G401 (cell line): Measurements from ENCODE around the gene CD276. TPM values are rescaled to one million over a fixed set of nuclear protein-coding genes. Genes with fewer than 3 reads are reported as not detected.
"Not testable (repeated sequence)": the region's sequence is repeated elsewhere in the genome, so short reads cannot be mapped to it uniquely, and the experiment has no call there.

Experiments
- DNase-seq: peaks from one replicate; pipeline ENCODE4 v3.0.0-alpha.2; 2015; ENCODE audit warnings: low spot score
- in situ Hi-C: cut with HindIII; loops from 2 replicates; pipeline ENCODE4 v1.10.0; 2016; ENCODE audit warnings: low sequenced_read_pairs, mixed read lengths
- total RNA-seq: library from RNA; depleted of rRNA; stranded (reverse); fragments of >200 nt; shearing (Covaris generic); gene quantifications from 2 replicates; pipeline ENCODE4 v1.2.3, GENCODE V29; 2014

CD276 gene
- total RNA-seq, 1 experiment from 2014 or later = 85.5 TPM

DNA sequence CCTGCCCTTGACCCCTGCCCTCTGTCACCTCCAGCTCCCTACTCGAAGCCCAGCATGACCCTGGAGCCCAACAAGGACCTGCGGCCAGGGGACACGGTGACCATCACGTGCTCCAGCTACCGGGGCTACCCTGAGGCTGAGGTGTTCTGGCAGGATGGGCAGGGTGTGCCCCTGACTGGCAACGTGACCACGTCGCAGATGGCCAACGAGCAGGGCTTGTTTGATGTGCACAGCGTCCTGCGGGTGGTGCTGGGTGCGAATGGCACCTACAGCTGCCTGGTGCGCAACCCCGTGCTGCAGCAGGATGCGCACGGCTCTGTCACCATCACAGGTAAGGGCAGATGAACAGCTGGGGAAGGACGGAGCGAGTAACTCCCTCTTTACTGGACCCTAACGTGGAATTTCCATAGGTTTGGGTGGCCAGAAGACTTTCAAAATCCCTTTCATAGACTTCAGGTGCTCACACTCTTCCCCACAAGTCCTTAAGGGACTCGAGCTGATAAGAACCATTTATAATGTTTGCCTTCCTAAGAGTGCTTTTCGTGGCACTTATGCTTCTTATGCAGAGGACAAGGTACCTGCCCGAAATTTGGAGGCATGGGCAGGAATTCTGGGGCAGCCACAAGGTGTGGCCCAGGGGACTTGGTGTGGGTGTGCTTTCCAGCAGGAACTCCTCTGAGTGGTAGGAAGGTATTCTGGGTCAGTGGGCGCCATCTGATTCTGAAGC is 20.1 kb downstream of the CD276 start:
- DNase-seq, in situ Hi-C loops: not testable (repeated sequence)

DNA sequence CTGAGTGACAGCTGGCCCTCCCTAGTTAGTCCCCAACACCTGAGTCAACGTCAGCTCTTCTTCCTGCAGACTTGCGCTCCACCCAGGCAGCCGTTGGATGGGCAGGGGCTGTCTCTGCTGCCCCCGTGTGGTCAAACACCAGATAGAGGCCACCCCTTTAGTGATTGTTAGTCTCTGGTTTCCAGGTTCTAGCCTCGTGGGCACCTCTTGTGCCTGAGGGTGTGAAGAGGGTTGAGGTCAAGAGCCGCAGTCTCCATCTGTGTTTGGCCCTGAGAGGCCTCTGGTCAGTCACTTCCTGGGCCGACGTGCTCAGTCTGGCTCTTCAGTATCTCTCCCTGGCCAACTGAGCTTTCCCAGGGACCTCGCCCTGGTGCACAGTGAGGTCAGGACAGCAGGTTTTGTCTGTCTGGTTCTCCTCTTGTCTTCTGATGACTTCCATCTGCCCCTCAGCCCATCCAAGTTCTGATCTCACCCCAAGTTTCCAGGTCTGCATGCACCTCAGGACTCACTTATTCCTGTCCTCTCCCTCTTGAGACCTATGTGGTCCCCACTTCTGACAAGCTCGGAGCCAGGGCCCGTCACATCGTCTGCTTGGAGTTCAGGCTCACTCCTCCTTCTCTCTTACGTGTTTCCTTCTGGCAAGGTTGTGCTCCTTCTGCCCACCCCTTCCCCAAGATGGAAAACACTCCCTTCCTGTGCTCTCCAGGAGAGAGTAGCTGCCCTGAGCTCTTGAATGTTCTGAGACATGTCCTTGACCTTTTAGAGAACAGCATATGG is 20.9 kb downstream of the CD276 start:
- DNase-seq = peak; percentile 68
- in situ Hi-C loops = no loop called here

DNA sequence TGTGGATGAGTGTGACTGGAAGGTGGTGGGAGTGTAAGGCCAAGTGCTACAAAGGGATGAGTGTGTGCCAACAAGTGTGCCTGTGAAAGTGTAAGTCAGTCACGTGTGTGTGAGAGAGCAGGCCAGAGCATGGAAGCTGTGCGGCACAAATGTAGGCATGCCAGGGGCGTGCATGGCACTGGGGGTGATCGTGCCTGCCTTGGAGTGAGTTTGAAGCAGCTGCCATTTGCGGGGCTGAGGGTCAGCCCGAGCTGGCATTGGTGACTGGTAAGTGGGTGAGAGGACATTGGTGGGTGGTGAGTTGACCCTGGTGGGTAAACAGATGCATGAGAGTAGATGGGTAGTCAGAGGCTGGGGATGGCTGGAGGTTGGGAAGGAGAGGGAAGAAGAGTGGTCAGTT is 24.5 kb downstream of the CD276 start:
- DNase-seq = no peak
- in situ Hi-C loops = no loop called here

DNA sequence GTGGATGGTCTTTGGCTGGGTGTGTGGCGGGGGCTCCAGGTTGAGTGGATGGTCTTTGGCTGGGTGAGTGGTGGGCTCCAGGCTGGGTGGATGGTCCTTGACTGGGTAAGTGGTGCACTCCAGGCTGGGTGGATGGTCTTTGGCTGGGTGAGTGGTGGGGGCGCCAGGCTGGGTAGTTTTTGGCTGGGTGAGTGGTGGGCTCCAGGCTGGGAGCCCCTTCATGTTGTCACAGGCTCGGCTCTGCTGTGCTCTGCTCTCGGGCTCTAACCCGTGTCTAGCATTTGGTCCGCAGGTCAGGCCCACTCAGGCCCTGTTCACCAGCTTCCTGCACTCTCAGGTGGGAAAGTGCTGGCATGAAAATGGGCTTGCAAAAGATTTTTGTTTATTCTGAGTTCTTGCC is 25.1 kb downstream of the CD276 start:
- in situ Hi-C loops = no loop called here
- no peak for DNase-seq

DNA sequence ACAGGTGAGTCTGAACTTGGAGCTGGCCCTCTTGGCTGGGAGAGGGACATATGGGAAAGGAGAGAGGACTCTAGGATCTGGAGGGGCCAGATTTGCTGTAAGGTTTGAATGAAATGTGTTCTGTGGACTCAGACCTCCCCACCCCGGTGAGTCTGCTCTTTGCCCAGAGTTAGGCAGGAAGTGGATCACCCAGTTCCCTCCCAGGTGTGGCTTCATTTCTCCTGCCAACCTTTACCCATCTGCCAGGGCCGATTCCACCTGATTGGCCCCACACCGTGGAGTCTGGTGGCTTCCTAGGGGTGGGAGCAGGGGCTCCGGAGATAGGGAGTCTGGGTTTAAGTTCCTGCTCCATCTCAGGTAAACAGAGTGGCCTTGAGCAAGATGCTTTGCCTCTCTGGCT is 25.5 kb downstream of the CD276 start:
- in situ Hi-C loops = no loop called here

DNA sequence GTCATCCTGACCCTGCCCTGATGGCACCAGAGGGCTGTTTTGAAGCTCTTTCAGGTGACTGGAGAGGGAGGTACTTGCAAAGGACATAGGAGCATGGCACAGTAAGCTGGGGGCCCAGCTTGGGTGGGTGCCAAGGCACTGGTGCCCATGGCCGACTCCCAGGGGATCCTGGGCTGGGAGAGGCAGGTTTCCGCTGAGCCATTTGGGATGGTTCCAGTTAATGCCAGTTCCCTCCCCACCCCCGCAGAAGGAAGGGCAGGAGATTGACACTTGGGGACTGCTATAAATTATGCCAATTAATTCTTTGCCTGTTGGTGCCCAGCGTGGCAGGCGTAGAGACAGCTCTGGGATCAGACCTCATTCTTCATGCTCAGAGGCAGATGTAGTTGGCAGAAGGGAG is 26.1 kb downstream of the CD276 start:
- no peak for DNase-seq
- in situ Hi-C loops = no loop called here

More for the DNA sequence above, 25.5 kb downstream of the CD276 start:
- DNase-seq = no peak

DNA sequence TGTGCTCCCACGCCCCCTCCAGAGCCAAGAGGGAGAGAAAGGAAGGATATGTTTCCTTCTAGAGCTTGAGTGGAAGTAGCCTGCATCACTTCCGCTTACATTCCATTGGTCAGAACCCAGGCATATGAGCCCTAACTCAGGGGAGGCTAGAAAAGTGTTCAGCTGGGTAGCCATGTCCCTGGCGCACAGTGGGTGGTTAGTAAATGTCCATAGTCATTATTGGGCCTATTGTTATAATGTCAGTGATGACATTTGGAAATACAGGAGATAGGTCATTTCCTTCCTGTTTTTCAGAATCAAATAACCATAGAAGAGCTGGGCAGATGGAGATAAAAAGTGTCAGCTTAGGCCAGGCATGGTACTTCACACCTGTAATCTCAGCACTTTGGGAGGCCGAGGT is 27.3 kb downstream of the CD276 start:
- in situ Hi-C loops = no loop called here
- no peak for DNase-seq

DNA sequence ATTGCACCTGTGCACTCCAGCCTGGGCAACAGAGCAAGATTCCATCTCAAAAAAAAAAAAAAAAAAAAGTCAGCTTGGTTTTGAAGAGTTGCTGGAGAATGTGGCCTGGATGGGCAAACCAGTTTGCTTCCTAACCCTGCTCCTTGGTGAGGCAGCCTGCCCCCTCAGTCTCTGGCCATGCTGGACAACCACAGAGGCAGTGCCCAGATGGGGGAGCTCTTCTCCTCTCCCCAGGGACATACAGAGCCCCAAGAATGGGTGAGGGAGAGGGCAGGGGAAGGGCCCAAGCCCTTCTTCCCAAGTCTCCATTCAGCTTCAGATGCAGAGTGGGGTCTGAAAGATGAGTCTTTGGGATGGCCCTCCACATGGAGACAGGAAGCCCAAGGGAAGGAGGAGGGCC is 27.9 kb downstream of the CD276 start:
- in situ Hi-C loops = no loop called here
- DNase-seq = no peak

DNA sequence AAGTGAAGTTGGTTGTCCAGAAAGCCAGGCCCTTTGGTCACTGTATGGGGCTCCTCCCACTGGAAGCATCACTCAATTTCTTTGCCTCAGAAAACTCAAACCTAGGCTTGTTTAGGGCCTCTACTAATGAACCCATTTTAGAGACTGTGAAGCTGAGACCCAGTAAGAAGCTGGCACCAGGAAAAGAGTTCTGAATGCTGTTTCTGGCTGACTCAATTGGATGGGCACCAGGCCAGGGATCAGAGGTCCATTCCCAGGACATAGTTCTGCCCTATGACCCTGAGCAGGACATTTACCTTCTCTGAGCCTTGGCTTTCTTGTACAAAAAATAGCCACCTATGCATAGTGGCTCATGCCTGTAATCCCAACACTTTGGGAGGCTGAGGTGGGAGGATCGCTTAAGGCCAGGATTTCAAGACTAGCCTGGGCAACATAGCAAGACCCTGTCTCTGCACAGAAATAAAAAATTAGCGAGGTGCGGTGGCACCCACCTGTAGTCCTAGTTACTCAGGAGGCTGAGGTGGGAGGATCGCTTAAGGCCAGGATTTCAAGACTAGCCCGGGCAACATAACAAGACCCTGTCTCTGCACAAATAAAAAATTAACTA is 30.6 kb downstream of the CD276 start:
- in situ Hi-C loops = no loop called here

DNA sequence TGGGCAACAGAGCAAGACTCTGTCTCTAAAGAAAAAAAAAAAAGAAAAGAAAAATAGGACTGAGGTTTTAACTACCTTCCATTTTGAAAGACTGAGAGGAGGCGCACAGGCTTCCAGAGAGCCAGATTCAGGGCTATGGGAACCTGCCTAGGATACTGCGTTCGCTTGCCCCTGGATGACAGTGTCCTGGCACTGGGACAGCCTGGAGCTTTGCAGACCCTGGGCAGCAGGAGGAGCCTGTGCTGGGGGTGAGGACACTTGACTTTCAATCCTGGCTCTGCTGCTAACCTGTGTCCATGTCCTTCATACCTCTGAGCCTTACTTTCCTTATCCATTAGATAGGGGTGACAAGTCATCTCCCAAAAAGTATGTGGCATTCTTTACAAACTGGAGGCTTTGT is 31.2 kb downstream of the CD276 start:
- no peak for DNase-seq
- in situ Hi-C loops = no loop called here

More for the DNA sequence above, 30.6 kb downstream of the CD276 start:
- no peak for DNase-seq

DNA sequence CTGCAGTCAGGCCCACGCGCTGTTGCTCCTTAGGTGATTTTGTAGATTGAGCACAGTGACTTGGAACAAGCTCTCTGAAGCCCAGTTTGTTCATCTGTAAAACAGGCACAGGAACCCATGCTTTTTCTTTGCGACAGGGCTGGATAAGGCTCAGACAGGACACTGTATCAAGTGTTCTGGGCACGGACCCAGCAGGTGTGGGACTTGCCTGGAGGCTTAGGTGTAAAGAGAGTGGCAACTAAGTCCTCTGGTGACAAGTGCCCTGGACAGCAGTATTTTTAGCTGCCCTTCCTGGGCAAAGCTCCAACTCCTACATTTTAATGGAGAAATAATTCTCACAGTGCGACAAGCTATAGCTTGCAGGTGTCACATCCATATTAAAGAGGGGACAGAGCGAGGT is 32.2 kb downstream of the CD276 start:
- in situ Hi-C loops = no loop called here
- DNase-seq = no peak

DNA sequence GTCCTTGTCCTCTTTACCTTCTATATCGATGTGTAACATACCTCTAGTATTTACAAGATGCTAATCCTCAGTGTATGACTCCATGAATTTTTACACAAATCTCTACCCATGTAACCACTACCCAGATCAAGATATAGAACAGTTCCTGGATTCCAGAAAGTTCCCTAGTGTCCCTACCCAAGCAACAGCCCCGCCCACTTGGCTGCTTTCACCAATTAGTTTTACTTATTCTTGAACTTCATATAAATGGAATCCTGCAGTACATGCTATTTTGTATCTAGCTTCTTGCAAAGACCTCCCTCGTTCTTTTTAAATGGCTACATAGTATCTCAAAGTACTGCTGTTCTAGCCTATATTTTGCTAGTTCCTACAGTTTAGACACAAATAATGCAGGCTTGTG is 33.0 kb downstream of the CD276 start:
- in situ Hi-C loops = no loop called here
- no peak for DNase-seq

DNA sequence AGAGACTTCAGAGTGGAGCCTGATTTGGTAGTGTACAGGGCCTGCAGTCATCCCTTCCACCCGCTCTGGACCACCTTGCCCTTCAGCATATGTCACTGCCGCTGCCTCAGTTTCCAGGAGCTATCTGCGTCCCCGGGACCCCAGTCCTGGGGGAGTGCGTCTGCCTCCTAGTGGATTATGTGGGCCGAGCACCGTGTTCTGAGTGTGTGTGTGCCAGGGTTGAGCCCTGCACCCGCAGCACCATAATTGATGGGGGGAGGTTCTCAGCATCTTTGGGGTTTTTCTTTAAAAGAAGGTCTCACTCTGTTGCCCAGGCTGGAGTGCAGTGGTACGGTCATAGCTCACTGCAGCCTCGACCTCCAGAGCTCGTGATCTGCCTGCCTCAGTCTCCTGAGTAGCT is 33.6 kb downstream of the CD276 start:
- in situ Hi-C loops = no loop called here
- no peak for DNase-seq

DNA sequence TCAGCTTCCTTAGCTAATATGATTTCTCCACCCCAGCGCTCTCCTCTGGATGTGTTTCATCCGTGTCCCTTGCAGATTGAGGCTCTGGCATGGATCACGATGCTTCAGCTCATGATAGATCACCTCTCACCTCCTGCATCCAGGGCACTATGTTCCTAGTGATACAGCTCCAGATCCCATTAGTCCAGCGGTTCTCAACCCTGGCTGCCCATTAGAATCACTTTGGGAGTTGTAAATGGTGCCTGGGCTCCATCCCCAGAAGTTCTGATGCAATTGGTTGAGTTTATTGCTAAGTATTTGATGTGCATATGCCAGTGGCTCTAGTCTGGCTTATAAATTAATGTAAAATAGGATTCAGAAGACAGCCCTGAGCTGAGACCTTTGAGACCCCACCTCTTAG is 34.5 kb downstream of the CD276 start:
- in situ Hi-C loops = no loop called here
- no peak for DNase-seq

DNA sequence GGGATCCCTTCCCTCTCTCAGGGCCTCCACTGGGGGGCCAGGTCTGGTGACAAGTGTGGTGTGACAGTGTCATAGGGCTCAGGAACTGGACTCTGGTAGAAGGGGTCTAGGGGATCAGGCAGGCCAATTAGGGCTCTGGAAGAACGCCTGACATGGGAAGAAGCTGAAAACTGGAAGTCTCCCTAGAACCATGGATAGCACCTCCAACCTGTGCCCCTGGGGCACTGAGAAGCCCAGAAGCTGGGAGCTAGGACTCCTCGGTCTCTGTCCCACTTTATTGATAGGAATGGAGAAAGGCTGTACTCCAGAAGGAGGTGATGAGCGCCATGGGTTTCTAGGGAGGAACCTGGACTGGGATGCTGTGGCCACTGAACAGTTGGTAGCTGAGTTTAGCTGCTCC is 38.2 kb downstream of the CD276 start:
- in situ Hi-C loops = no loop called here
- DNase-seq = no peak

DNA sequence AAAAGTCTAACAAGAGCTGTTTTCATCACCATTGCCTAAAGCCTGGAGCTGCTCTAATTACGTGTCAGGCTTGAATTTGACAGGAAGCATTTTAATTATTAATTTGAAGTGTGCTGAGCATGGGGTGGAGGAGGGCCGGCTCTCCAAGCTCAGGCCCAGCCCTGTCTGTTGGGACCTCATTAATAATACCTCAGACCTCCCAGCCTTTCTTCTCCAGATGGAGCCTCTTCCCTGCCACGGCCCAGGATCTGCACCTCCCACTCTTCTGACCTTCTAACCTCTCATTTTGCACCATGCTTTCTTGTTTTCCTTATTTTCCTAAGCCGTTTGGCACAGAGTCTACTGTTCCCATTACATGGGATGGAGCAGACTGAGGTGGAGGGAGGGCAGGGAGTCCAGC is 39.0 kb downstream of the CD276 start:
- in situ Hi-C loops = no loop called here
- no peak for DNase-seq

DNA sequence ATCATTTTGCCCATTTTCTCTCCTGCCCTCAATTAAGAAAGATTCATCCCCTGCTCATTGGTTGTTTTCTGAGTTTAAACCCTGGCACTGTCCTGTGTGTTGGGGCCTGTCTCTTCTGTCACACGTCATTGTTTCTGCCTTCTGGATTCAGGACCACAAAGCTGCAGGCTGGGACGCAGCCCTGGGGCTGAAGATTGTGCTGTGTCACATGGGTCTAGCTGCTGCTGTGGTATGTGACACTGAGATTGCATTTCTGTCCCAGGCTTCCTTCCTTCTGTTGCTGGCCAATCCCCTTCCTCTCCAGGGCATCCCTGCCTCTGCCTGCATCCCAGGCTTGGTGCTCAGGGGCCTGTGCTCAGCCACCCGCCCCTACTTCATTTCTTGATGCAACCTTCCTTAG is 40.0 kb downstream of the CD276 start:
- in situ Hi-C loops = no loop called here

DNA sequence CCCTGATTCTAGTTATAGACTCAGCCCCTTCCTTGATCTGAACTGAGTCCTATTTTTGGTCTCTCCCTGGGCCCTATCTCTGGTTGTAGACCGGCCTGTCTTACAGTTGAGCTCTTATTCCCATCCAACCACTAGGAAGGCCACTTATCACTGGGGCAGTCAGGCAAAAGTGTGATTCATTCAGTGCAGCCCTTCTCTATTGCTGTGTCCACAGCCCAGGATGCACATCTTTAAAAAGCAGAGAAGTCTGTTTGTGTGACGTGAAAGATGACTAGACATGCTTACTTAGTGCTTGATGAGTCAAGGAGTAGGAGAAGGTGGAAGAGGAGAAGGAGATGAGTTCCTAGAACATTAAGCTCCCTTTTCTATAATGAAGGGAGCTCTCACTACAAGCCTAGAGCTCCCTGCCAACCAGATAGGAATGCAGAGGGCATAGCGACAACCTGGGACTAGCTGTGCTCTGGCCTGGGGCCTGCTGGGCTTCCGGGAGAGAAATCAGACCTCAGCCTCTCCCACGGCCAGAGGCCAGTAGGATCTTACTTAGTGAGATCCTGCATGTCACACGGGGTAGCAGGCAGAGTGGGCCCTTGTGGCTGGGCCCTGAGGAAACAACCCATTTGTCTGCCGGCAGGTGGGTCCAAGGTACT is 43.3 kb downstream of the CD276 start:
- no peak for DNase-seq
- in situ Hi-C loops = no loop called here

More for the DNA sequence above, 40.0 kb downstream of the CD276 start:
- DNase-seq = no peak

DNA sequence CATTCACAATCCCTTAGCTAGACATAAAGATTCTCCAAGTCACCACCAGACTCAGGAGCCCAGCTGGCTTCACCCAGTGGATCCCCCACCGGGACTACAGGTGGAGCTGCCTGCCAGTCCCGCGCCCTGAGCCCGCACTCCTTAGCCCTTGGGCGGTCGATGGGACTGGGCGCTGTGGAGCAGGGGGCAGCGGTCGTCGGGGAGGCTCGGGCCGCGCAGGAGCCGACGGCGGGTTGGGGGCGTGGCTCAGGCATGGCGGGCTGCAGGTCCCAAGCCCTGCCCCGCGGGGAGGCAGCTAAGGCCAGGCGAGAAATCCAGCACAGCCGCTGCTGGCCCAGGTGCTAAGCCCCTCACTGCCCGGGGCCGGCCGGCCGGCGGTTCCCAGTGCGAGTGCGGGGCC is 47.9 kb downstream of the CD276 start:
- DNase-seq, in situ Hi-C loops: not testable (repeated sequence)

DNA sequence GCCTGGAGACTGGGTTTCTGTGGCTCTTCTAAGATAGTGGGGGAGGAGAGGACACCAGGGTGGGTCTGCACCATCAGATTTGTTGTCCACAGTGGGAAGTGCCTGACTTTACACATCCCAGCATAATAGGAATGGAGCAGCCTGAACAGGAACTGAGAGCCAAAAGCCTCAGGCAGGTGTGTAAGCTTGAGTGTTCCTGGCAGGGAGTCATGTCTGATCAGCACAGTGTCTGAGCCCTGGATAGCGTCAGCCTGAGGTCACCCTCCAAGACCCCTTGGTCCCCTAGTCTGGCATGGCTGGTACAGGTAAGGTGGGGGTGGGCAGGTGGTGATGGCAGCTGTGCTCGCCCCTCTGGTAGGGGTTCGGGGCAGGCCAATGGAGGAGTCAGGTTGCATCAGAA is 48.7 kb downstream of the CD276 start:
- in situ Hi-C loops = no loop called here
- no peak for DNase-seq
